Smooth muscle cell (in vitro differentiated cells): ENCODE measurements around the gene SUPT5H. TPM values are rescaled to one million over a fixed set of nuclear protein-coding genes. Genes with fewer than 3 reads are reported as not detected.

Experiments used
- DNase-seq: peaks from one replicate; lab custom pipeline; 2025; ENCODE audit not compliant: unreplicated experiment; lab: John Stamatoyannopoulos, UW
- H2AFZ ChIP-seq: fragments of 200-600 bp; sonication (generic); 2 replicates; pipeline ENCODE4 v1.6.0; 2016; ENCODE audit warnings: antibody characterized with exemption, low read depth, mild to moderate bottlenecking
- H3F3A ChIP-seq: fragments of 200-600 bp; sonication (generic); 2 replicates; pipeline ENCODE4 v1.6.0; 2017; ENCODE audit warnings: antibody characterized with exemption, low read depth
- H3K27ac ChIP-seq: fragments of 200-600 bp; sonication (generic); 2 replicates; pipeline ENCODE4 v1.5.1; 2016; ENCODE audit warnings: low read depth, mild to moderate bottlenecking
- H3K27me3 ChIP-seq: fragments of 200-600 bp; sonication (generic); 2 replicates; pipeline ENCODE4 v1.6.1; 2016; ENCODE audit warnings: low read depth, mild to moderate bottlenecking
- H3K36me3 ChIP-seq: fragments of 200-600 bp; sonication (generic); 2 replicates; pipeline ENCODE4 v1.5.1; 2016; ENCODE audit warnings: low read depth
- H3K4me1 ChIP-seq: fragments of 200-600 bp; sonication (generic); 2 replicates; pipeline ENCODE4 v1.5.1; 2016; ENCODE audit warnings: low read depth
- H3K4me2 ChIP-seq: fragments of 200-600 bp; sonication (generic); 2 replicates; pipeline ENCODE4 v1.6.0; 2016; ENCODE audit warnings: mild to moderate bottlenecking
- H3K4me3 ChIP-seq: fragments of 200-600 bp; sonication (generic); 2 replicates; pipeline ENCODE4 v1.5.1; 2016; ENCODE audit warnings: mild to moderate bottlenecking
- H3K79me2 ChIP-seq: fragments of 200-600 bp; sonication (generic); 2 replicates; pipeline ENCODE4 v1.6.0; 2016; ENCODE audit warnings: low read depth, mild to moderate bottlenecking
- H3K9ac ChIP-seq: fragments of 200-600 bp; sonication (generic); 2 replicates; pipeline ENCODE4 v1.6.0; 2016; ENCODE audit warnings: low read depth
- H3K9me3 ChIP-seq: fragments of 200-600 bp; sonication (generic); replicated peaks from 2 replicates; pipeline ENCODE4 v1.5.1; 2016; ENCODE audit warnings: low read depth
- H4K20me1 ChIP-seq: fragments of 200-600 bp; sonication (generic); 2 replicates; pipeline ENCODE4 v1.6.0; 2016; ENCODE audit warnings: low read depth
- WGBS: methylation state at CpG from one replicate; pipeline ENCODE4 v1.1.7; 2016; ENCODE audit warnings: low lambda C conversion rate; 5-methylcytosine and 5-hydroxymethylcytosine counted together
- polyA plus RNA-seq: library from polyadenylated mRNA; unstranded; fragments of >200 nt; fragmentation: Nextera tagmentation; extraction: Ambion mirVana; gene quantifications from 2 replicates; pipeline ENCODE4 v1.2.1, GENCODE V29; 2016
- total RNA-seq: library from RNA; depleted of rRNA; stranded (reverse); fragments of >200 nt; gene quantifications from 2 replicates; pipeline ENCODE4 v1.2.3, GENCODE V29; 2014
- TF ChIP-seq, protein P1 (sequence below): fragments of 200-600 bp; sonication (generic); IDR thresholded peaks from 2 replicates; pipeline ENCODE4 v1.5.1; 2017; ENCODE audit warnings: borderline replicate concordance, mild to moderate bottlenecking, antibody characterized with exemption; ENCODE audit not compliant: insufficient read depth, poor library complexity, severe bottlenecking

The SUPT5H gene
- total and polyA plus RNA-seq, 2 experiments from 2014 or later = 44.9 to 134 TPM

- TF ChIP-seq, protein P1, sequence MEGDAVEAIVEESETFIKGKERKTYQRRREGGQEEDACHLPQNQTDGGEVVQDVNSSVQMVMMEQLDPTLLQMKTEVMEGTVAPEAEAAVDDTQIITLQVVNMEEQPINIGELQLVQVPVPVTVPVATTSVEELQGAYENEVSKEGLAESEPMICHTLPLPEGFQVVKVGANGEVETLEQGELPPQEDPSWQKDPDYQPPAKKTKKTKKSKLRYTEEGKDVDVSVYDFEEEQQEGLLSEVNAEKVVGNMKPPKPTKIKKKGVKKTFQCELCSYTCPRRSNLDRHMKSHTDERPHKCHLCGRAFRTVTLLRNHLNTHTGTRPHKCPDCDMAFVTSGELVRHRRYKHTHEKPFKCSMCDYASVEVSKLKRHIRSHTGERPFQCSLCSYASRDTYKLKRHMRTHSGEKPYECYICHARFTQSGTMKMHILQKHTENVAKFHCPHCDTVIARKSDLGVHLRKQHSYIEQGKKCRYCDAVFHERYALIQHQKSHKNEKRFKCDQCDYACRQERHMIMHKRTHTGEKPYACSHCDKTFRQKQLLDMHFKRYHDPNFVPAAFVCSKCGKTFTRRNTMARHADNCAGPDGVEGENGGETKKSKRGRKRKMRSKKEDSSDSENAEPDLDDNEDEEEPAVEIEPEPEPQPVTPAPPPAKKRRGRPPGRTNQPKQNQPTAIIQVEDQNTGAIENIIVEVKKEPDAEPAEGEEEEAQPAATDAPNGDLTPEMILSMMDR = no peak
- Histone ChIP-seq H2AFZ (no peak overlapping the region), H3K27me3 (peaks cover 60% of the 10 kb centered on the region)
Measured at GRCh38 chr19:39516270-39516669, 70.9 kb downstream of the SUPT5H start.

DNA sequence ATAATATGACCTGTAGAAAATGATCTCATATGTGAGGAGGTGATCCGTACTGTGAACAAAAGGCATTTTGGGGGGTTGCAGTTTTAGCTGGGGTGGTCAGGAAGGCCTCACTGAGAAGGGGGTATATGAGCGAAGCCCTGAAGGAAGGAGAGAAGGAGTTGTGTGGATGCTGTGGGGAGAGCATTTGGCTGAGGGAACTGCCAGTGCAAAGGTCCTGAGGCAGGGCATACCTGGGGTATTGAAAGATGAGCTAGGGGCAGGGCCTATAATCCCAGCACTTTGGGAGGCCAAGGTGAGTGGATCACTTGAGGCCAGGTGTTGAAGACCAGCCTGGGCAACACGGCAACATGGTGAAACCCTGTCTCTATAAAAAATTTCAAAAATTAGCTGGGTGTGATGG, 72.0 kb downstream of the SUPT5H start:
- Histone ChIP-seq H3K9me3 (no peaks in the 10 kb centered on the region), H3K4me1 (no peaks in the 10 kb centered on the region), H3F3A (no peaks in the 10 kb centered on the region), H3K9ac (no peak overlapping the region), H3K4me3 (no peak overlapping the region), H3K27ac (no peak overlapping the region), H3K79me2 (no peaks in the 10 kb centered on the region), H3K36me3 (no peaks in the 10 kb centered on the region), H4K20me1 (no peaks in the 10 kb centered on the region), H2AFZ (no peak overlapping the region), H3K27me3 (peaks cover 55% of the 10 kb centered on the region), H3K4me2 (no peak overlapping the region)
- WGBS = 70% methylated on average over 3 of the region's 3 CpGs
- DNase-seq = no peak
- TF ChIP-seq, protein P1 = no peak

More at GRCh38 chr19:39516270-39516669, 70.9 kb downstream of the SUPT5H start:
- no peak for DNase-seq
- Histone ChIP-seq H3K4me2 (no peak overlapping the region), H3K36me3 (no peaks in the 10 kb centered on the region), H3K4me1 (no peaks in the 10 kb centered on the region), H3K79me2 (no peaks in the 10 kb centered on the region), H3F3A (no peaks in the 10 kb centered on the region), H3K27ac (no peak overlapping the region), H3K4me3 (no peak overlapping the region), H4K20me1 (no peaks in the 10 kb centered on the region), H3K9ac (no peak overlapping the region), H3K9me3 (no peaks in the 10 kb centered on the region)
- WGBS = 61% methylated on average over 6 of the region's 6 CpGs

DNA sequence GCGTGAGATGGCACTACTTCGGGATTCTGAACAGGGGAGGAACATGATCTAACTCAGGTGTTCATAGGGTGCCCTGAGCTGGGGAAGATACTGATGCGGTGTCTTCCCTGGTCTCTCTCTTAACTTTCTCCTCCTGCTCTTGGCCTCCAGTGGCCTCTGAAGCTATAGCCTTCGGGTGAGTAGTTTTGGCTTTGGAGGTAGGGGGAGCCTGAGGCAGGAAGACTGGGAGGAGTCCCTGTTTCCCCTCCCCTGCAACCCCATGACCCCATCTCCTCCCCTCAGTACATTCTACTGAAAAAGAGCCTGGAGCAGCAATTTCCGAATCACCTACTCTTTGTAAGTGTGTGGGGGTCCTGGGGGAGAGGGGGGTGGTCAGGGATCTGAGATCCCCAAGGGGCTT, 73.1 kb downstream of the SUPT5H start:
- WGBS = 74% methylated on average over 4 of the region's 5 CpGs

GRCh38 chr19:39518975-39519374, 73.6 kb downstream of the SUPT5H start:
- no peak overlapping the region for H3K27ac ChIP-seq
- H3K4me3 ChIP-seq = no peak overlapping the region
- no peak overlapping the region for H3K9ac ChIP-seq
- H4K20me1 ChIP-seq = no peaks in the 10 kb centered on the region
- no peaks in the 10 kb centered on the region for H3K79me2 ChIP-seq
- peaks cover 42% of the 10 kb centered on the region for H3K27me3 ChIP-seq
- no peaks in the 10 kb centered on the region for H3K4me1 ChIP-seq
- no peak for DNase-seq
- TF ChIP-seq, protein P1 = no peak
- no peak overlapping the region for H3K4me2 ChIP-seq
- no peaks in the 10 kb centered on the region for H3F3A ChIP-seq
- no peaks in the 10 kb centered on the region for H3K9me3 ChIP-seq
- H2AFZ ChIP-seq = no peak overlapping the region
- H3K36me3 ChIP-seq = no peaks in the 10 kb centered on the region
- WGBS = 63% methylated on average over 9 of the region's 9 CpGs

More for the DNA sequence above, 73.1 kb downstream of the SUPT5H start:
- no peak overlapping the region for H3K9ac ChIP-seq
- H2AFZ ChIP-seq = no peak overlapping the region
- H3K79me2 ChIP-seq = no peaks in the 10 kb centered on the region
- DNase-seq = no peak
- no peaks in the 10 kb centered on the region for H3K4me1 ChIP-seq
- no peak overlapping the region for H3K27ac ChIP-seq
- TF ChIP-seq, protein P1 = no peak
- peaks cover 47% of the 10 kb centered on the region for H3K27me3 ChIP-seq
- no peaks in the 10 kb centered on the region for H3K9me3 ChIP-seq
- no peaks in the 10 kb centered on the region for H4K20me1 ChIP-seq
- H3K4me3 ChIP-seq = no peak overlapping the region
- no peaks in the 10 kb centered on the region for H3K36me3 ChIP-seq
- no peak overlapping the region for H3K4me2 ChIP-seq
- no peaks in the 10 kb centered on the region for H3F3A ChIP-seq
